Tibial artery (tissue), 4 donors: ENCODE measurements around the gene ZNF558.
"Not testable (repeated sequence)": the region's sequence is repeated elsewhere in the genome, so short reads cannot be mapped to it uniquely, and the experiment has no call there.

ENCODE experiments used
- DNase-seq, 2 donors: peaks; one replicate each; pipeline ENCODE4 v3.0.0-alpha.2; 2019
- H3K27ac ChIP-seq, 2 donors: fragments of 200-600 bp; sonication (generic) in 1 of 2; 1 replicate in 1 of 2; 2 replicates in 1 of 2; pipeline ENCODE4 v1.5.1; 2018 to 2019; ENCODE audit warnings: mild to moderate bottlenecking in 1 of 2
- H3K27me3 ChIP-seq, 2 donors: fragments of 200-600 bp; sonication (generic) in 1 of 2; one replicate each; pipeline versions ENCODE4 v1.5.1 to v1.6.0; 2016 to 2019
- H3K36me3 ChIP-seq, 3 donors: fragments of 200-600 bp; sonication (generic) in 2 of 3; one replicate each; pipeline ENCODE4 v1.5.1; 2016 to 2019; ENCODE audit warnings: mild to moderate bottlenecking in 2 of 3
- H3K4me1 ChIP-seq, 4 donors: fragments of 200-600 bp; sonication (generic) in 2 of 4; 1 replicate in 3 of 4; 2 replicates in 1 of 4; pipeline ENCODE4 v1.5.1; 2016 to 2019
- H3K4me3 ChIP-seq, 2 donors: fragments of 200-600 bp; sonication (generic) in 1 of 2; 1 replicate in 1 of 2; 2 replicates in 1 of 2; pipeline ENCODE4 v1.5.1; 2018 to 2019; ENCODE audit warnings: mild to moderate bottlenecking in 2 of 2
- H3K9me3 ChIP-seq, 3 donors: fragments of 200-600 bp; sonication (generic) in 1 of 3; one replicate each; pipeline ENCODE4 v1.5.1; 2016 to 2019
- intact Hi-C: fragments of 100-400 bp; cut with DNase I; formaldehyde crosslinking; loops from one replicate; pipeline ENCODE4 v1.15.0; 2023; ENCODE audit warnings: low total_unique reads
- TF ChIP-seq, protein P1 (sequence below), 2 experiments: fragments of 200-600 bp in 1 of 2; fragments of 450-650 bp in 1 of 2; IDR thresholded peaks; one replicate each; pipeline ENCODE4 v1.5.1; 2017 to 2019; ENCODE audit warnings: antibody characterized with exemption in 2 of 2, mild to moderate bottlenecking in 1 of 2, moderate library complexity in 1 of 2

ZNF558 gene

DNA sequence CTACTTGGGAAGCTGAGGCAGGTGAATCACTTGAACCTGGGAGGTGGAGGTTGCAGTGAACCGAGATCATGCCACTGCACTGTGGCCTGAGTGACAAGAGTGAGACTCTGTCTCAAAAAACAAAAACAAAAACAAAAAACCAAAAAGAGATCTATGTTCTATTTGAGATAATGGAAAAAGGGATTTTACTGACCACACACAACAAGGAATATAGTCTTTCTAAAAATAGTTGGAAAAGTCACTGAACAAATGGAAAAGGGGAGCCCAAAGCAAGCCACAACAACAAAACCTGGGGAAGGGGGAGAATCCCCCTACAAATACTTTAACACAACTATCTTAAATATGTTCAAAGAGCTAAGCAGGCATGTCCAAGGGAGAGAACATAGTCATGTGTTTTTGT is 37.3 kb downstream of the ZNF558 start:
- Histone ChIP-seq H3K27ac (no peak overlapping the region), H3K36me3 (no peaks in the 10 kb centered on the region), H3K4me1 (no peaks in the 10 kb centered on the region), H3K4me3 (no peak overlapping the region), H3K27me3 (no peaks in the 10 kb centered on the region), H3K9me3 (peaks cover 0 to 32% (median 27%) of the 10 kb centered on the region in 3 donors)
- DNase-seq, result no peak
- intact Hi-C loops, result no loop called here
- TF ChIP-seq, protein P1, sequence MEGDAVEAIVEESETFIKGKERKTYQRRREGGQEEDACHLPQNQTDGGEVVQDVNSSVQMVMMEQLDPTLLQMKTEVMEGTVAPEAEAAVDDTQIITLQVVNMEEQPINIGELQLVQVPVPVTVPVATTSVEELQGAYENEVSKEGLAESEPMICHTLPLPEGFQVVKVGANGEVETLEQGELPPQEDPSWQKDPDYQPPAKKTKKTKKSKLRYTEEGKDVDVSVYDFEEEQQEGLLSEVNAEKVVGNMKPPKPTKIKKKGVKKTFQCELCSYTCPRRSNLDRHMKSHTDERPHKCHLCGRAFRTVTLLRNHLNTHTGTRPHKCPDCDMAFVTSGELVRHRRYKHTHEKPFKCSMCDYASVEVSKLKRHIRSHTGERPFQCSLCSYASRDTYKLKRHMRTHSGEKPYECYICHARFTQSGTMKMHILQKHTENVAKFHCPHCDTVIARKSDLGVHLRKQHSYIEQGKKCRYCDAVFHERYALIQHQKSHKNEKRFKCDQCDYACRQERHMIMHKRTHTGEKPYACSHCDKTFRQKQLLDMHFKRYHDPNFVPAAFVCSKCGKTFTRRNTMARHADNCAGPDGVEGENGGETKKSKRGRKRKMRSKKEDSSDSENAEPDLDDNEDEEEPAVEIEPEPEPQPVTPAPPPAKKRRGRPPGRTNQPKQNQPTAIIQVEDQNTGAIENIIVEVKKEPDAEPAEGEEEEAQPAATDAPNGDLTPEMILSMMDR (IDR thresholded peaks at IDR 0.05), result no peak

DNA sequence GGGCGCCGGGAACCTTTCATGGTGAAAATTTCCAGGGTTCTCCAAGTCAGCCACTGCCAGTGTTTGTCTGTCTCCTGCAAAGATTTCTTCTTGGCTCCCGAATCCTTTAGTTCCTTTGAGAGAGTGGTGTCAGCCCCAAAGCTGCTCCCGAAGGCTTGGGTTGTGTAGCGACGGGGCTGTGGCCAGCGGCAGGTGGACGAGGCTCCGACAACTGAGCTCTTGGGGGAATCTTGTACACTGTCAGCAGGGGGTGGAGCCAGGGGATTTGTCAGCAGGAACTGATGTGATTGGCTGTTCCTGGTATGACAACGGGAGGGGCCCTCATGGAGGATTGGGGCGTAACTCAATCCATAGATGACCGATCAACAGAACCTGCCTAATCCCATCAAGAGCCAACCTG is 58.5 kb downstream of the ZNF558 start:
- H3K36me3 ChIP-seq, DNase-seq, H3K27me3 ChIP-seq, H3K4me3 ChIP-seq, H3K4me1 ChIP-seq, H3K9me3 ChIP-seq, H3K27ac ChIP-seq, intact Hi-C loops: not testable (repeated sequence)

DNA sequence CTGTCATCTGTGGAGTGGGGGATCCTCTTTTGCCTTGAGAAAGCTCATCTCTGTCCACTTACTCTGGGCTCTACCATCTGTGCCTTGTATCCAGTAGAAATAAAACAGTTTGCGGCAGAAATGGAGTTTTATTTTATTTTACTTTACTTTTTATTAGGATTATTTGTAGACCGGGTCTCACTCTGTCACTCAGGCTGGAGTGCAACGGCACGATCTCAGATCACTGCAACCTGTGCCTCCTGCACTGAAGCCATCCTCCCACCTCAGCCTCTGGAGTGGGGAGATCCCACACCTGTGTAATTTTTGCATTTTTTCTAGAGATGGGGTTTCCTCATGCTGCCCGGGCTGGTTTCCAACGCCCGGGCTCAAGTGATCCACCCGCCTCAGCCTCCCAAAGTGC is 62.8 kb downstream of the ZNF558 start:
- H3K4me1 ChIP-seq, H3K27ac ChIP-seq, H3K36me3 ChIP-seq, H3K9me3 ChIP-seq, intact Hi-C loops, DNase-seq, H3K4me3 ChIP-seq, H3K27me3 ChIP-seq: not testable (repeated sequence)

DNA sequence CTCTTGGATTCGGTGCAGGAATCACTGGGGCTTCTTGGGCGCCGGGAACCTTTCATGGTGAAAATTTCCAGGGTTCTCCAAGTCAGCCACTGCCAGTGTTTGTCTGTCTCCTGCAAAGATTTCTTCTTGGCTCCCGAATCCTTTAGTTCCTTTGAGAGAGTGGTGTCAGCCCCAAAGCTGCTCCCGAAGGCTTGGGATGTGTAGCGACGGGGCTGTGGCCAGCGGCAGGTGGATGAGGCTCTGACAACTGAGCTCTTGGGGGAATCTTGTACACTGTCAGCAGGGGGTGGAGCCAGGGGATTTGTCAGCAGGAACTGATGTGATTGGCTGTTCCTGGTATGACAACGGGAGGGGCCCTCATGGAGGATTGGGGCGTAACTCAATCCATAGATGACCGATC is 64.8 kb downstream of the ZNF558 start:
- H3K9me3 ChIP-seq, H3K27me3 ChIP-seq, H3K4me3 ChIP-seq, intact Hi-C loops, H3K36me3 ChIP-seq, H3K4me1 ChIP-seq, H3K27ac ChIP-seq: not testable (repeated sequence)
- DNase-seq, result peak in 1 of 2 donors; percentile 67
